H4 (cell line): ENCODE measurements around the gene RCOR3. TPM values are rescaled to one million over a fixed set of nuclear protein-coding genes. Genes with fewer than 3 reads are reported as not detected.
"Not testable (repeated sequence)": the region's sequence is repeated elsewhere in the genome, so short reads cannot be mapped to it uniquely, and the experiment has no call there.

ENCODE experiments used
- DNase-seq: peaks from one replicate; pipeline ENCODE4 v3.0.0-alpha.2; 2015; ENCODE audit warnings: low spot score
- total RNA-seq: library from RNA; depleted of rRNA; stranded (reverse); fragments of >200 nt; shearing (Covaris generic); gene quantifications from 2 replicates; pipeline ENCODE4 v1.2.3, GENCODE V29; 2014; rRNA removed

RCOR3 gene
- total RNA-seq: 4.6 and 14.8 TPM in 2 replicates

- DNase-seq: peak; percentile 81
Observed at GRCh38 chr1:211258756-211259637, at the start of gene RCOR3. Gene RCOR3 (plus strand): TSS chr1:211259366. CDS start chr1:211259561, 195 bp downstream.

DNA sequence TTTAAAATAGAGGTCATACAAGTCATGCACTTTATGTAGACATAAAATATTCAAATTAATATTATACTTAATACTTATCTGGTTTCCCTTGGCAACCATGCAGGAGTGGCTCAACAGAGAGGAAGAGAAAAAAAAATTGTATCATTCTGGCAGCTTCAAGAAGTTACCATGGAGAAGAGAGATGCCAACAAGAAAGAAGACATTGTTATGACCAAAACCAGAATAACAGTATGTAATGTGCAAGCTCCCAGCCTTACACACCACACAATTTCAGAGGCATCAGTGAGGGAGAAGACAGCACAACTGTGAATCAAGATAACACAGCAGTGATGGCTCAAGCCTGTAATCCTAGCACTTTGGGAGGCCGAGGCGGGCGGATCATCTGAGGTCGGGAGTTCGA is 49.1 kb upstream of the RCOR3 start:
- no peak for DNase-seq

DNA sequence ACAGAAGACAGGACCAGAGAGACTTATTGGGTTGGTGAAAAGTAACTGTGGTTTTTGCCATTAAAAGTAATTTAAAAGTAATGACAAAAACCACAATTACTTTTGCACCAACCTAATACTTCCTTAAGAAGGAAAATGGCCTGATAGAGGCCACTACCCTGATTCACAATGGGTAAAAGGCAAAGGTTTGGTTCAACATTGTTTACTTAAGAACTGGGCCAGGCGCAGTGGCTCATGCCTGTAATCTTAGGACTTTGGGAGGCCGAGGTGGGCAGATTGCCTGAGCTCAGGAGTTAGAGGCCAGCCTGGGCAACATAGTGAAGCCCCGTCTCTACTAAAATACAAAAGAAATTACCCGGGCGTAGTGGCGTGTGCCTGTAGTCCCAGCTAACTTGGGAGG is 48.2 kb upstream of the RCOR3 start:
- no peak for DNase-seq

DNA sequence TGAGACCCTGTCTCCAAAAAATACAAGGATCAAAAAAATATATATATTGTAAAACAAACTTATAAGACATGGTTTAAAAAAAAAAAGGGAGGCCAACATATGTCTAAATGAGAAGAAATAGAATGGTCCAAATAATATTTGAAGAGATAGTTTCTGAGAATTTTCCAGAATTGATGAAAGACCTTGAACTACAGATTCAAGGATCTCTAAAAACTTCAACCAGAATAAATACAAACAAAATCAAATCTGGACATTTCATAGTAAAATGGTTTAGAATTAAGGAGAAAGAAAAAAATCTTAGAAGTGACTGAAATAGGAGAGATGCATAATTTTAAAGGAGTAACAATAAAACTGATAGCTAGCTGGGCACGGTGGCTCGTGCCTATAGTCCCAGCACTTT is 45.5 kb upstream of the RCOR3 start:
- DNase-seq: no peak

DNA sequence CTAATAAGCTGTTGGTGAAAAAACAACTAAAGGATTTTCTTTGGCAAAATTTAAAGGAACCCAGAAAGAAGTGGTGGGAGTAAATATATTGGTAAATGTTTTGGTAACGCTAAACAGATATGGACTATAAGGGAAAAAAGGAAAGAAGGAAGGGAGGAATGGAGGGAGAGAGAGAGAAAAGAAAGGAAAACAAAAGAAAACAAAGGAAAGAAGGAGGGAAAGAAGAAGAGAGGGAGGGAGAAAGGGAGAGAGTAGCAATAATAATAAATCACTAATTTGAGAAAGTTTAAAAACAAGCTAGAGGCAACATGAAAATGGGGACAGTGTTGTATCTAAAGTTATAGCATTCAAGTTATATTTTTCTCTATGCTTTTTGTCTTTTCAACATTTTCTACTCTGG is 43.6 kb upstream of the RCOR3 start:
- no peak for DNase-seq

DNA sequence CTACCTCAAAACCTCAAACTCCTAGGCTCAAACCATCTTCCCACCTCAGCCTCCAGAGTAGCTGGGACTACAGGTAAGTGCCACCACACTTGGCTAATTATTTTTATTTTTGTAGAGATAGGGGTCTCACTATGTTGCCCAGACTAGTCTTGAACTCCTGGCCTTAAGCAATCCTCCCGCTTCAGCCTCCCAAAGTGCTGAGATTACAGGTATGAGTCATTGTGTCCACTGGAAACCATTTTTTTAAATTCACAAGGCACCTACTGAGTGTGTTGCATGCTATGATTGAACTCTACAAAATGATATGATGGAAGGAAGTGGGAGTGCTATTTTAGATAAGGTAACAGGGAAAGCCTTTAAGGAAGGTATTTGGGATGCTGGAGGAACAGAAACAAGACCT is 41.8 kb upstream of the RCOR3 start:
- DNase-seq: no peak

DNA sequence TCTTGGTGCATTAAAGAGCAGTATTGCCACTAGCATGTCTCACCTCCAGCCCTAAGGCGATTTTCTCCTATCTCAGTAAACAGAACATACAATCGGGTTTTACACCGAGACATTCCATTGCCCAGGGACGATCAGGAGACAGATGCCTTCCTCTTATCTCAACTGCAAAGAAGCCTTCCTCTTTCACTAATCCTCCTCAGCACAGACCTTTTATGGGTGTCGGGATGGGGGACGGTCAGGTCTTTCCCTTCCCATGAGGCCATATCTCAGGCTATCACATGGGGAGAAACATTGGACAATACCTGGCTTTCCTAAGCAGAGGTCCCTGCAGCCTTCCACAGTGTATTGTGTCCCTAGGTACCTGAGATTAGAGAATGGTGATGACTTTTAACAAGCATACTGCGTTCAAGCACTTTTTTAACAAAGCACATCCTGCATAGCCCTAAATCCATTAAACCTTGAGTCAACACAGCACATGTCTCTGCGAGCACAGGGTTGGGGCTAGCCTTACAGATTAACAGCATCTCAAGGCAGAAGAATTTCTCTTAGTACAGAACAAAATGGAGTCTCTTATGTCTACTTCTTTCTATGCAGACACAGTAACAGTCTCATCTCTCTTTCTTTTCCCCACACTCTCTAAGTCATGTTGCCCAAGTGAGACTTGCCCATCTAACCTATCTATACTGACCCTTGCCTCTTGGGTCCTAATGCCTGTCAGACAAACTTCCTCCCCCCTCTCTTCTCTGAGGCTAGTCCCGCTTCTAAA is 36.5 kb upstream of the RCOR3 start:
- DNase-seq: not testable (repeated sequence)

DNA sequence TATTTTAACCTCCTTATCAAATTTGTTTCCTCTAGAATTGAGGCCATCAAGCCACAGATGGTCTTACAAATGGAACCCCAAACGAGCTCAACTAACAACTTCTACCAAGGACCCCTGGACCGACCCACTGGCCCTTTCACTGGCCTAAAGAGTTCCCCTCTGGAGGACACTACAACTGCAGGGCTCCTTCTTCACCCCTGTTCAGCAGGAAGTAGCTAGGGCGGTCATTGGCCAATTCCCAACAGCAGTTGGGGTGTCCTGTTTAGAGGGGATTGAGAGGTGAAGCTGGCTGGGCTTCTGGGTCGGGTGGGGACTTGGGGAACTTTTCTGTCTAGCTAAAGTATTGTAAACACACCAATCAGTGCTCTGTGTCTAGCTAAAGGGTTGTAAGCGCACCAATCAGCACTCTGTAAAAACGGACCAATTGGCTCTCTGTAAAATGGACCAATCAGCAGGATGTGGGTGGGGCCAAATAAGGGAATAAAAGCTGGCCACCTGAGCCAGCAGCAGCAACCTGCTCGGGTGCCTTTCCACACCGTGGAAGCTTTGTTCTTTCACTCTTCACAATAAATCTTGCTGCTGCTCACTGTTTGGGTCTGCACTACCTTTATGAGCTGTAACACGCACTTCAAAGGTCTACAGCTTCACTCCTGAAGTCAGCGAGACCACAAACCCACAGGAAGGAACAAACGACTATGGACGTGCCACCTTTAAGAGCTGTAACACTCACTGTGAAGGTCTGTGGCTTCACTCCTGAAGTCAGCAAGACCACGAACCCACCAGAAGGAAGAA is 30.4 kb upstream of the RCOR3 start:
- DNase-seq: not testable (repeated sequence)

GRCh38 chr1:211229365-211229759 is 29.8 kb upstream of the RCOR3 start:
- no peak for DNase-seq

GRCh38 chr1:211231873-211232272 is 27.3 kb upstream of the RCOR3 start:
- no peak for DNase-seq

- DNase-seq: peak; percentile 61
Observed at GRCh38 chr1:211236633-211237320, 22.4 kb upstream of the RCOR3 start.

- DNase-seq: no peak
Observed at GRCh38 chr1:211237579-211237978, 21.6 kb upstream of the RCOR3 start.

- not testable (repeated sequence) for DNase-seq
Observed at GRCh38 chr1:211240567-211240966, 18.6 kb upstream of the RCOR3 start.

DNA sequence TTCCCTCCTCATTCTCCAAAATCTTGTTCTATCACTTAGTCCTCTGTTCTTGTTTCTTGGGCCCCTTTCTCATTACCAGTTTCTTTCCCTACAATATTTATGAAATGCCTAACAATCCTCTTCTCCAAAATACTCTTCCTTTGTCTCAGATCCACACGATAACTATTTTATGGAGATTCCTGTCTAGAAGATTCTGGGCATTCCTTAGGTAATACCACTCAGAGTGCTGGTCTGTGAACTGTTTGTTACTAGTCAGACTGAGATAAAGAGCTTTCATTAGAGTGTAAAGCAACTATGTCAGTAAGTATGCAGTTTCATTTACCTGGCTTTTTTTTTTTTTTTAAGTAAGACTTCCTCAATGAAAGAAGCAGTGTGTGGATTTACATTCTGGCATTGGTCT is 18.1 kb upstream of the RCOR3 start:
- DNase-seq: no peak

- DNase-seq: not testable (repeated sequence)
Observed at GRCh38 chr1:211243639-211244038, 15.5 kb upstream of the RCOR3 start.

DNA sequence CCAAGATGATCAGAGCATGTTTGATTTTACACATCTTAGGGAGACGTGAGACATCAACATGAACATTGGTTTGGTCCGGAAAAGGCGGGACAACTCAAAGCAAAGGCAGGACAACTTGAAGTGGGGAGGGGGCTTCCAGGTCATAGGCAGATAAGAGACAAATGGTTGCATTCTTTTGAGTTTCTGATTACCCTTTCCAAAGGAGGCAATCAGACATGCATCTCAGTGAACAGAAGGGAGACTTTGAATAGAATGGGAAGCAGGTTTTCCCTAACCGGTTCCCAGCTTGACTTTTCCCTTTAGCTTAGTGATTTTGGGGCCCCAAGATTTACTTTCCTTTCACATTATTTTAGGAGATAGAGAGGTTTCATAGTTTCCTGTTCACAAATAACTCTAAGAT is 12.6 kb upstream of the RCOR3 start:
- DNase-seq: not testable (repeated sequence)

DNA sequence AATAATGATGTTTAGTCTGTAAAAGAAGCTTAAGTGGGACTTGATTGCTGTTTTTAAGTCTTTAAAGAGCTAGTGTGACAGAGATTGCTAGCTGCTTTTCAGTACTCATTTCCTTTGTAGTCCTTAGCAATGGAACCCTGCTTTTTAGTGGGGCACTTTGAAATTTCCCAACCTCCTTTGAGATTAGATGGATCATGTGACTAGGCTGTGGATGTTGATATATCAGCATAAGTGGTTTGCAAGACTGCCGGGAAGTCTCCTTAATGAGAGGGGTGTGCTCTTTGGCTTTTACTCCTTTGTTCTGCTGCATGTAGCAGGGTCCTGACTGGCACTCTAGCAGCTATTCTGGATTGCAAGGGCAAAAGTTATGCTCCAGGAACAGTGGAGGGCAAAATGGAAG is 11.2 kb upstream of the RCOR3 start:
- peak; percentile 25 for DNase-seq

DNA sequence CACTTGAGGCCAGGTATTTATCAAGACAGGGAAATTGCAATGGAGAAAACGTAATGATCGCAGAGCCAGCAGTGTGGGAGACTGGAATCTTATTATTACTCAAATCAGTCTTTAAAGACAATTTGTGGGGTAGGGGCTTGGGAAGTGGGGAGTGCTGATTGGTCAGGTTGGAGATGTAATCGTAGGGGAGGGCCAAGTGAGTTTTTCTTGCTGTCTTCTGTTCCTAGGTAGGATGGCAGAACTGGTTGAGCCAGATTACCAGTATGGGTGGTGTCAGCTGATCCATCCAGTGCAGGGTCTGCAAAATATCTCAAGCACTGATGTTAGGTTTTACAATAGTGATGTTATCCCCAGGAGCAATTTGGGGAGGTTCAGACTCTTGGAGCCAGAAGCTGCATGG is 9.6 kb upstream of the RCOR3 start:
- not testable (repeated sequence) for DNase-seq

DNA sequence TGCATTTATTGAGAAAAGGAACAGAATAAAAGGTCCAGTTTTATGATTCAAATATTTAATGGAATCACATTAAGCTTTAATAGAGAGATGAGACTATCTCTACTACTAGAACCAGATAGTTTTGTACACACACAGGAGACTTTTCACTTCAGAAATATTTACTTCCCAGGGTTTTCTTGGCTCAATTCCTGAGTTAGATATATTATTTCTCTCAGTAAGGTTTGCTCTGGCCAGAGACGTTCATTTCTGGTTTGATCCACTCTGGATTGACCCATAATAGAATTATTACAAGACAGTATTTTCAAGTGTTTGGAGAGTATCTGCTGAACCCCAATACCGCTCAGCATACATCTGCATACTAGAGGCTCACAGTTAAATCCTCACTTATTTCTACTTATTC is 1.3 kb upstream of the RCOR3 start:
- DNase-seq: no peak

DNA sequence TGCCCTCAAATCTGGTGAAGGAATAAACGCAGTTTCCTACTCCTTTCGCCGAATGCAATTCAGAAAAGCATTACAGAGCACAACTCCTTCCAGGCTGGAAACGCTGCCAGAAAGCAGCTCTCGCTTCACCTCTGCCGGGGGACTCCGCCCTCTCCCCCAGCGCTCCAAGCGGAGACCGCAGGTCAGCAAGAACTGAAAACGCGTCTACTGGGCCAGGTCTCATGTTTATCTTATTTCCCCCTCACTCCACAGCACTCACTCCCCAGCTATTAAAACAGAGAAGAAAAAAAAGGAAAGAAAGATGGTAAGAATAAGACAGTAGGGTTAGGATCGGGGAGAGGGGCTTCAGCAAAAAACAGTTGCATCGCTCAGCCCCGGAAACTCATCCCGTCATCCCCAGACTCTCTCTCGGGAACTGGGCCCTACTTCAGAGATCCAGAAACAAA is 833 bp upstream of the RCOR3 start:
- peak; percentile 79 for DNase-seq

DNA sequence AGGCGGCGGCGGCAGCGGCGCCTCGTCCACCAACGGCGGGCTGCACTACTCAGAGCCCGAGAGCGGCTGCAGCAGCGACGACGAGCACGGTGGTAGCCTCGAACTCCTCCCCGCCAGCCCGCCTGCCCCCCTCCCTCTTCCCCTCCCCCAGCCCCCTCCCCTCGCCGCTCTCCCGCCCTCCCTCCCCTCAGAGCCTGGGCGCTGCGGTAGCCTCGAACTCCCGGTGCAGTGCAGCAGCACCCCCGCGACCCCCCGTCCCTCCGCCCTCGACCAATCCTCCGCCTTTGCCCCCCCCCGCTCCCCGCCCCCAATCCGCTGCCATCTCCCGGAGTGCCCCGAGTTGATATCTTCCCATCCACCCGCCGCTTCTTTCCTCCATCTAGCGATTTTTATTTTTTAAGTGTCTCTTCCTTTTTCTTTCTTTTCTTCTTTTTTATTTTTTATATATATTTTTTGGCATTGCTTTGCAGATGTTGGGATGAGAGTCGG is 516 bp downstream of the RCOR3 start:
- DNase-seq: peak; percentile 64
